HG02588 (cell line): Measurements from ENCODE around the gene RANBP3.

Experiments
- ATAC-seq: cut with Tn5 transposase; IDR thresholded peaks from one replicate; pipeline ENCODE4 v1.9.1; 2021; ENCODE audit warnings: mild to moderate bottlenecking, moderate library complexity; ENCODE audit not compliant: unreplicated experiment

Gene RANBP3

GRCh38 chr19:5953030-5953589 lies 24.8 kb downstream of the RANBP3 start:
- ATAC-seq = no peak

- ATAC-seq = no peak
Observed at GRCh38 chr19:5952193-5953029, 25.5 kb downstream of the RANBP3 start.

GRCh38 chr19:5951338-5951861 lies 26.5 kb downstream of the RANBP3 start:
- ATAC-seq = no peak

GRCh38 chr19:5950741-5951140 lies 27.2 kb downstream of the RANBP3 start:
- no peak for ATAC-seq

- no peak for ATAC-seq
Observed at GRCh38 chr19:5949792-5950305, 28.1 kb downstream of the RANBP3 start.

GRCh38 chr19:5948752-5949564 lies 29.0 kb downstream of the RANBP3 start:
- ATAC-seq = no peak

GRCh38 chr19:5947435-5947834 lies 30.5 kb downstream of the RANBP3 start:
- no peak for ATAC-seq

- ATAC-seq = no peak
Observed at GRCh38 chr19:5943623-5944022, 34.3 kb downstream of the RANBP3 start.

GRCh38 chr19:5943045-5943444 lies 34.9 kb downstream of the RANBP3 start:
- ATAC-seq = no peak

GRCh38 chr19:5941673-5942072 lies 36.3 kb downstream of the RANBP3 start:
- ATAC-seq = no peak

- no peak for ATAC-seq
Observed at GRCh38 chr19:5940260-5941208, 37.4 kb downstream of the RANBP3 start.

- no peak for ATAC-seq
Observed at GRCh38 chr19:5937550-5937949, 40.4 kb downstream of the RANBP3 start.

- ATAC-seq = no peak
Observed at GRCh38 chr19:5936292-5936592, 41.7 kb downstream of the RANBP3 start.

- ATAC-seq = no peak
Observed at GRCh38 chr19:5935473-5936291, 42.3 kb downstream of the RANBP3 start.

GRCh38 chr19:5934774-5935472 lies 43.0 kb downstream of the RANBP3 start:
- ATAC-seq = no peak

GRCh38 chr19:5934069-5934401 lies 43.9 kb downstream of the RANBP3 start:
- ATAC-seq = no peak

GRCh38 chr19:5933391-5934068 lies 44.4 kb downstream of the RANBP3 start:
- no peak for ATAC-seq

GRCh38 chr19:5932609-5933262 lies 45.2 kb downstream of the RANBP3 start:
- no peak for ATAC-seq
